ENCODE data around the gene ST6GALNAC5. TPM values are rescaled to one million over a fixed set of nuclear protein-coding genes. Genes with fewer than 3 reads are reported as not detected.

Gene ST6GALNAC5
- polyA plus RNA-seq, 3 donors, result not detected

DNA sequence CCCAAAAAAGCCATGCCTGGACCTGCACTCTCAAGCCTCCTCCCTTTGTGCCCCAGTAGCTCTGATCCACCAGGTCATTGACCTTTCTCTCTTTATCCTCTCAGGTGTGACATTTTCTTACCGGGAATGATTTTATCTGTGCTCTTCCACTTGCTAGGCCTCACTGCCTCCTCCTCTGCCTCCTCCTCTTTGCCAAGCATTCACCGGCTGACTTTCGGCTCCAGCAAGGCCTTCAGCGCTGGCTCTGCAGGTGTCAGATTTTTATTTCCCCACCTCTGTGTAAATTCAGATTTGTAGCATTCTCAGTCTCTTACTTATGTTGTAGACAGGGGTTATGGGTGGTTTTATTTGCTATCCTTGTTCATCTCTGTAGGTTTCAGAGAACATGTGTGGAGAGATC lies 91.5 kb downstream of the ST6GALNAC5 start:
- H3K27ac Mint-ChIP-seq, result no peak overlapping the region
- intact Hi-C loops (cut with micrococcal nuclease), result no loop called here

DNA sequence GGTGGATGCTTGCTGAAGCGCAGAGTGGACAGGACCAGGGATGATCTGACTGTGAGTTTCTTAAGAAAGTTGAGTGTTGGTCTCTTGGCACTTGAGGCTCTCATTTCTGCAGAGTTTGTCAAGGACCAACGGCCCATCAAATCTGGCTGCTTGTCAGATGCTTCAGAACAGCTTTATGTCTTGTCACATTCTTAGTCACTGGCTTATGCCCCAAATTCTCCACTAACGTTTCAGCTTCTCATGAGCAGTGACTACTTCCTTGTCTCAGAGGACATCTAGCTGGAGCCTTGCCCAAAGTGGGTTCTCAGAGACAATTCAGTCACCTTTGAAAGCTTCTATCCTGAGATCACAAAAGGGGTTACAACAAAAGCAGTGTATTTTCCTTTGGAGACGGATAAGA lies 92.3 kb downstream of the ST6GALNAC5 start:
- H3K27me3 ChIP-seq (ENCODE audit: control insufficient read depth in 2 of 2, insufficient read depth in 2 of 2, low read length in 2 of 2), result no peaks in the 10 kb centered on the region
- 90% methylated on average over 2 of the region's 4 CpGs for WGBS (ENCODE audit: insufficient coverage)
- Mint-ChIP-seq H3K9me3 (peaks cover 2 to 5% (median 3%) of the 10 kb centered on the region in 7 donors), H3K27ac (peak overlapping the region in 1 of 7 donors; percentile 14), H3K27me3 (ENCODE audit: low read depth in 3 of 3) (no peaks in the 10 kb centered on the region), H3K4me1 (no peaks in the 10 kb centered on the region), H3K4me3 (no peak overlapping the region), H3K36me3 (no peaks in the 10 kb centered on the region)
- H3K4me1 ChIP-seq (ENCODE audit: control insufficient read depth in 1 of 2, insufficient read depth in 2 of 2, low read length in 2 of 2), result no peaks in the 10 kb centered on the region
- no peak overlapping the region for H3K27ac ChIP-seq (ENCODE audit: low read depth in 1 of 2, low read length in 2 of 2)
- no peak for DNase-seq
- no peaks in the 10 kb centered on the region for H4K20me1 ChIP-seq (ENCODE audit: insufficient read depth, low read length)
- TF ChIP-seq, protein P1, sequence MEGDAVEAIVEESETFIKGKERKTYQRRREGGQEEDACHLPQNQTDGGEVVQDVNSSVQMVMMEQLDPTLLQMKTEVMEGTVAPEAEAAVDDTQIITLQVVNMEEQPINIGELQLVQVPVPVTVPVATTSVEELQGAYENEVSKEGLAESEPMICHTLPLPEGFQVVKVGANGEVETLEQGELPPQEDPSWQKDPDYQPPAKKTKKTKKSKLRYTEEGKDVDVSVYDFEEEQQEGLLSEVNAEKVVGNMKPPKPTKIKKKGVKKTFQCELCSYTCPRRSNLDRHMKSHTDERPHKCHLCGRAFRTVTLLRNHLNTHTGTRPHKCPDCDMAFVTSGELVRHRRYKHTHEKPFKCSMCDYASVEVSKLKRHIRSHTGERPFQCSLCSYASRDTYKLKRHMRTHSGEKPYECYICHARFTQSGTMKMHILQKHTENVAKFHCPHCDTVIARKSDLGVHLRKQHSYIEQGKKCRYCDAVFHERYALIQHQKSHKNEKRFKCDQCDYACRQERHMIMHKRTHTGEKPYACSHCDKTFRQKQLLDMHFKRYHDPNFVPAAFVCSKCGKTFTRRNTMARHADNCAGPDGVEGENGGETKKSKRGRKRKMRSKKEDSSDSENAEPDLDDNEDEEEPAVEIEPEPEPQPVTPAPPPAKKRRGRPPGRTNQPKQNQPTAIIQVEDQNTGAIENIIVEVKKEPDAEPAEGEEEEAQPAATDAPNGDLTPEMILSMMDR (IDR thresholded peaks at IDR 0.05), result no peak
- no peaks in the 10 kb centered on the region for H3K36me3 ChIP-seq (replicated peaks in 1 of 2; ENCODE audit: control insufficient read depth in 1 of 2, insufficient read depth in 2 of 2, low read length in 2 of 2)
- H3K9ac ChIP-seq (ENCODE audit: insufficient read depth, low read length, poor library complexity, severe bottlenecking), result no peak overlapping the region
- H3K4me3 ChIP-seq (replicated peaks in 1 of 3; ENCODE audit: low read depth in 2 of 3, low read length in 3 of 3), result no peak overlapping the region
- intact Hi-C loops (cut with micrococcal nuclease), result no loop called here
- H3K79me2 ChIP-seq (ENCODE audit: insufficient read depth, low read length), result no peaks in the 10 kb centered on the region
- no peaks in the 10 kb centered on the region for H3K9me3 ChIP-seq (replicated peaks in 1 of 2; ENCODE audit: control insufficient read depth in 1 of 2, insufficient read depth in 1 of 2, low read length in 2 of 2)
- H3K4me2 ChIP-seq (replicated peaks; ENCODE audit: extremely low read depth, low read length, poor library complexity, severe bottlenecking), result no peak overlapping the region
- no peak overlapping the region for H2AFZ ChIP-seq (ENCODE audit: insufficient read depth, low read depth, low read length, poor library complexity, severe bottlenecking)

More for the DNA sequence above, 91.5 kb downstream of the ST6GALNAC5 start:
- 100% methylated on average over 2 of the region's 4 CpGs for WGBS (ENCODE audit: insufficient coverage)
- Histone ChIP-seq H3K4me1 (ENCODE audit: control insufficient read depth in 1 of 2, insufficient read depth in 2 of 2, low read length in 2 of 2) (no peaks in the 10 kb centered on the region), H3K4me3 (replicated peaks in 1 of 3; ENCODE audit: low read depth in 2 of 3, low read length in 3 of 3) (no peak overlapping the region), H3K9ac (ENCODE audit: insufficient read depth, low read length, poor library complexity, severe bottlenecking) (no peak overlapping the region), H2AFZ (ENCODE audit: insufficient read depth, low read depth, low read length, poor library complexity, severe bottlenecking) (no peak overlapping the region), H3K27ac (ENCODE audit: low read depth in 1 of 2, low read length in 2 of 2) (no peak overlapping the region), H3K9me3 (replicated peaks in 1 of 2; ENCODE audit: control insufficient read depth in 1 of 2, insufficient read depth in 1 of 2, low read length in 2 of 2) (no peaks in the 10 kb centered on the region), H3K79me2 (ENCODE audit: insufficient read depth, low read length) (no peaks in the 10 kb centered on the region), H4K20me1 (ENCODE audit: insufficient read depth, low read length) (no peaks in the 10 kb centered on the region), H3K27me3 (ENCODE audit: control insufficient read depth in 2 of 2, insufficient read depth in 2 of 2, low read length in 2 of 2) (no peaks in the 10 kb centered on the region), H3K36me3 (replicated peaks in 1 of 2; ENCODE audit: control insufficient read depth in 1 of 2, insufficient read depth in 2 of 2, low read length in 2 of 2) (no peaks in the 10 kb centered on the region), H3K4me2 (replicated peaks; ENCODE audit: extremely low read depth, low read length, poor library complexity, severe bottlenecking) (no peak overlapping the region)
- Mint-ChIP-seq H3K4me1 (no peaks in the 10 kb centered on the region), H3K4me3 (no peak overlapping the region), H3K9me3 (peaks cover 2 to 5% (median 3%) of the 10 kb centered on the region in 7 donors), H3K36me3 (no peaks in the 10 kb centered on the region), H3K27me3 (ENCODE audit: low read depth in 3 of 3) (no peaks in the 10 kb centered on the region)
- DNase-seq, result no peak
- TF ChIP-seq, protein P1 (IDR thresholded peaks at IDR 0.05), result no peak
